ENCODE results near the gene HOXA7. TPM values are rescaled to one million over a fixed set of nuclear protein-coding genes. Genes with fewer than 3 reads are reported as not detected.

Gene HOXA7
- total and polyA plus RNA-seq, 2 donors (not counting 3 experiments of a cell fraction or from before 2014, with no cell fraction given): 18.1 to 18.5 TPM

DNA sequence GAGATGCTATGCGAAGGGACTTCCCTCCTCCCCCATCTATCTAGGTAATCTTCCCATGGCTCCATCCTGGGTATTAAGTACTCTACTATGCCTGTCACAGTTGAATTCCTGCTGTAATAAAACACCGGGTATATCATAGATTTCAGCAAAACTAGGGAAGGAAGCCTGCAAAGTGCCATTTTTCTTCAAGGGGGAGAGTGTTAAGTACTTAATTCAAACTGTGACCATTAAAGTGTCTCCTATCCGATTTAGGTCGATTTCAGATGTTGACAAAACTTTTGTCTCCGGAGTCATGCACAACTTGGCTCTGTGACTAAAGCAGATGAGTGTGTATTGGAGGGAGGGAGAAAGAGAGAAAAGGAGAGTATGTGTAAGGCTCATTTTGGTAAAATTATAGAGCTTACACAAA is 30.5 kb downstream of the HOXA7 start:
- H3K27me3 ChIP-seq (ENCODE audit: control insufficient read depth in 2 of 2, insufficient read depth in 2 of 2, low read length in 2 of 2): no peaks in the 10 kb centered on the region
- H2AFZ ChIP-seq (ENCODE audit: low read depth, low read length): no peak overlapping the region
- H4K20me1 ChIP-seq (replicated peaks; ENCODE audit: control insufficient read depth, extremely low read depth, insufficient read depth, low read length): no peaks in the 10 kb centered on the region
- ChIA-PET POLR2A (no interaction called here), CTCF (interaction anchor here (0.8 kb wide), 1 partner anchor 10 kb away, joined by 4 read pairs; no protein-coding TSS in a partner anchor)
- peaks cover 62% of the 10 kb centered on the region for H3K79me2 ChIP-seq (ENCODE audit: control insufficient read depth, insufficient read depth, low read length)
- dilution Hi-C loops (cut with MboI; ENCODE audit: extremely low pct_ligation_motif_present, low sequenced_read_pairs) (no loop called here), intact Hi-C loops (cut with micrococcal nuclease) (no loop called here)
- no peak for FAIRE-seq
- H3K9me3 ChIP-seq (replicated peaks; ENCODE audit: control insufficient read depth, insufficient read depth, low read length): no peaks in the 10 kb centered on the region
- H3K4me1 ChIP-seq (ENCODE audit: control insufficient read depth, extremely low read depth, insufficient read depth, low read length): peaks cover 66% of the 10 kb centered on the region
- H3K9me1 ChIP-seq (replicated peaks; ENCODE audit: control insufficient read depth, extremely low read depth, insufficient read depth, low read length): no peaks in the 10 kb centered on the region
- DNase-seq (ENCODE audit: low read depth, low spot score): no peak
- H3K4me3 ChIP-seq (replicated peaks in 1 of 3; ENCODE audit: insufficient read depth in 1 of 3, low read depth in 1 of 3, low read length in 3 of 3): no peak overlapping the region
- H3K4me2 ChIP-seq (ENCODE audit: insufficient read depth, low read length): no peak overlapping the region
- H3K27ac ChIP-seq (ENCODE audit: insufficient read depth, low read depth, low read length): no peak overlapping the region
- H3K9ac ChIP-seq (replicated peaks; ENCODE audit: extremely low read depth, insufficient read depth, low read length): no peak overlapping the region
- no TSS peak for BruUV-seq (replicated peaks)
- TF ChIP-seq JUN (IDR thresholded peaks at IDR 0.05; ENCODE audit: borderline replicate concordance, insufficient read depth, insufficient read length, low read depth) (no peak), EZH2 (IDR thresholded peaks at IDR 0.05; ENCODE audit: borderline replicate concordance, low read depth, low read length, severe bottlenecking) (no peak)
- TF ChIP-seq, protein P1, sequence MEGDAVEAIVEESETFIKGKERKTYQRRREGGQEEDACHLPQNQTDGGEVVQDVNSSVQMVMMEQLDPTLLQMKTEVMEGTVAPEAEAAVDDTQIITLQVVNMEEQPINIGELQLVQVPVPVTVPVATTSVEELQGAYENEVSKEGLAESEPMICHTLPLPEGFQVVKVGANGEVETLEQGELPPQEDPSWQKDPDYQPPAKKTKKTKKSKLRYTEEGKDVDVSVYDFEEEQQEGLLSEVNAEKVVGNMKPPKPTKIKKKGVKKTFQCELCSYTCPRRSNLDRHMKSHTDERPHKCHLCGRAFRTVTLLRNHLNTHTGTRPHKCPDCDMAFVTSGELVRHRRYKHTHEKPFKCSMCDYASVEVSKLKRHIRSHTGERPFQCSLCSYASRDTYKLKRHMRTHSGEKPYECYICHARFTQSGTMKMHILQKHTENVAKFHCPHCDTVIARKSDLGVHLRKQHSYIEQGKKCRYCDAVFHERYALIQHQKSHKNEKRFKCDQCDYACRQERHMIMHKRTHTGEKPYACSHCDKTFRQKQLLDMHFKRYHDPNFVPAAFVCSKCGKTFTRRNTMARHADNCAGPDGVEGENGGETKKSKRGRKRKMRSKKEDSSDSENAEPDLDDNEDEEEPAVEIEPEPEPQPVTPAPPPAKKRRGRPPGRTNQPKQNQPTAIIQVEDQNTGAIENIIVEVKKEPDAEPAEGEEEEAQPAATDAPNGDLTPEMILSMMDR (IDR thresholded peaks at IDR 0.05; ENCODE audit: extremely low read depth in 1 of 2, insufficient read depth in 1 of 2, low read depth in 1 of 2, low read length in 2 of 2): no peak
- TF ChIP-seq, protein P2, sequence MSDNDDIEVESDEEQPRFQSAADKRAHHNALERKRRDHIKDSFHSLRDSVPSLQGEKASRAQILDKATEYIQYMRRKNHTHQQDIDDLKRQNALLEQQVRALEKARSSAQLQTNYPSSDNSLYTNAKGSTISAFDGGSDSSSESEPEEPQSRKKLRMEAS (IDR thresholded peaks at IDR 0.05; ENCODE audit: insufficient read depth, insufficient read length): no peak
- peaks cover 0 to 11% of the 10 kb centered on the region in 2 experiments for H3K36me3 ChIP-seq (ENCODE audit: control insufficient read depth in 2 of 2, extremely low read depth in 1 of 2, insufficient read depth in 2 of 2, low read length in 2 of 2)
